ENCODE results near the gene ZNF841. TPM values are rescaled to one million over a fixed set of nuclear protein-coding genes. Genes with fewer than 3 reads are reported as not detected.

Gene ZNF841
- total RNA-seq, 1 experiment from 2014 or later = 10.8 TPM

- no peak overlapping the region for H3K4me3 ChIP-seq (ENCODE audit: low read depth in 2 of 2, low read length in 2 of 2)
- intact Hi-C loops (cut with micrococcal nuclease; ENCODE audit: unreplicated experiment) (no loop called here), in situ Hi-C loops (cut with HindIII; ENCODE audit: low pct_unique_long_range_greater_than_20kb, low sequenced_read_pairs) (no loop called here)
- no peak for ATAC-seq
- ChIA-PET CTCF (no interaction called here), POLR2A (no interaction called here)
- no TSS peak for BruUV-seq (replicated peaks)
- no peak for TF ChIP-seq SIN3A (IDR thresholded peaks at IDR 0.05; ENCODE audit: borderline replicate concordance, insufficient read depth, low read depth, low read length)
- no peak for TF ChIP-seq CTCF (IDR thresholded peaks at IDR 0.05)
- no peak for TF ChIP-seq REST (IDR thresholded peaks at IDR 0.05; ENCODE audit: insufficient read depth in 1 of 2, low read depth in 2 of 2, low read length in 1 of 2)
- no peak for TF ChIP-seq TCF7L2 (IDR thresholded peaks at IDR 0.05; ENCODE audit: low read depth, low read length)
- TF ChIP-seq POLR2AphosphoS5 (IDR thresholded peaks at IDR 0.05; ENCODE audit: low read depth, low read length) = no peak
- H3K27ac ChIP-seq (ENCODE audit: low read length) = no peak overlapping the region
- no peaks in the 10 kb centered on the region for H3K27me3 ChIP-seq (ENCODE audit: control insufficient read depth, insufficient read depth, low read length)
- no peaks in the 10 kb centered on the region; the same call in 1 of the 2 replicates for H3K9me3 ChIP-seq (ENCODE audit: control insufficient read depth, insufficient read depth, low read depth, low read length)
- DNase-seq (ENCODE audit: low read depth, low spot score) = no peak
- no peaks in the 10 kb centered on the region; the same call in 1 of the 2 replicates for H3K36me3 ChIP-seq (ENCODE audit: control insufficient read depth, insufficient read depth, low read length)
- H3K4me1 ChIP-seq (ENCODE audit: control insufficient read depth, insufficient read depth, low read length) = no peaks in the 10 kb centered on the region; the same call in 1 of the 2 replicates
These were observed 45.6 kb upstream of the ZNF841 start for GRCh38 chr19:52141203-52141602.

GRCh38 chr19:52140032-52140710 lies 44.6 kb upstream of the ZNF841 start:
- Histone ChIP-seq H3K27me3 (ENCODE audit: control insufficient read depth, insufficient read depth, low read length) (no peaks in the 10 kb centered on the region), H3K4me1 (ENCODE audit: control insufficient read depth, insufficient read depth, low read length) (no peaks in the 10 kb centered on the region; the same call in 1 of the 2 replicates), H3K27ac (ENCODE audit: low read length) (peak overlapping the region; percentile 76), H3K36me3 (ENCODE audit: control insufficient read depth, insufficient read depth, low read length) (no peaks in the 10 kb centered on the region; the same call in 1 of the 2 replicates), H3K4me3 (ENCODE audit: low read depth in 2 of 2, low read length in 2 of 2) (peak overlapping the region; percentile 95 to 99), H3K9me3 (ENCODE audit: control insufficient read depth, insufficient read depth, low read depth, low read length) (peaks cover 6% of the 10 kb centered on the region; the same call in 1 of the 2 replicates)
- no peak for DNase-seq (ENCODE audit: low read depth, low spot score)
- in situ Hi-C loops (cut with HindIII; ENCODE audit: low pct_unique_long_range_greater_than_20kb, low sequenced_read_pairs) = no loop called here
- ChIA-PET CTCF (no interaction called here), POLR2A (no interaction called here)
- TF ChIP-seq REST (IDR thresholded peaks at IDR 0.05; ENCODE audit: insufficient read depth in 1 of 2, low read depth in 2 of 2, low read length in 1 of 2) (no peak), POLR2AphosphoS5 (IDR thresholded peaks at IDR 0.05; ENCODE audit: low read depth, low read length) (no peak; the same call in 1 of the 2 replicates), CTCF (IDR thresholded peaks at IDR 0.05) (no peak), TCF7L2 (IDR thresholded peaks at IDR 0.05; ENCODE audit: low read depth, low read length) (no peak)
- peak; percentile 96 for ATAC-seq
- intact Hi-C loops (cut with micrococcal nuclease; ENCODE audit: unreplicated experiment) = no loop called here
- BruUV-seq (replicated peaks) = no TSS peak
